SK-N-SH (cell line): ENCODE results near the gene ARHGDIA. TPM values are rescaled to one million over a fixed set of nuclear protein-coding genes. Genes with fewer than 3 reads are reported as not detected.

Experiments
- CTCF ChIA-PET: fragments of 300-600, 350-600 bp; formaldehyde crosslinking; extraction: SDS; loops from one replicate; lab custom pipeline; 2021; lab: Yijun Ruan, JAX
- POLR2A ChIA-PET: fragments of 350-600 bp; sonication (Branson Sonifier 250); formaldehyde crosslinking; extraction: SDS; loops from one replicate; lab custom pipeline; 2020; ENCODE audit warnings: antibody characterized with exemption, inconsistent platforms; lab: Yijun Ruan, JAX
- DNase-seq: peaks from one replicate; pipeline ENCODE4 v3.0.0; 2012
- H2AFZ ChIP-seq: fragments of 200-600 bp; sonication (generic); 2 replicates; pipeline ENCODE4 v1.8.1; 2016; ENCODE audit warnings: antibody characterized with exemption, mild to moderate bottlenecking, low read depth
- H3F3A ChIP-seq: fragments of 200-600 bp; sonication (generic); replicated peaks from 2 replicates; pipeline ENCODE3; 2016; ENCODE audit warnings: antibody characterized with exemption, mild to moderate bottlenecking; ENCODE audit not compliant: insufficient read depth
- H3K27ac ChIP-seq, 2 experiments: fragments of 200-500 bp in 1 of 2; fragments of 200-600 bp in 1 of 2; sonication (Bioruptor generic) in 1 of 2; sonication (generic), shearing (Covaris generic) in 1 of 2; 2 replicates each; pipeline versions ENCODE4 v1.5.1 to v1.6.1; 2014 to 2016; ENCODE audit warnings: low read depth in 2 of 2, inconsistent platforms in 1 of 2, low read length in 1 of 2, mild to moderate bottlenecking in 1 of 2, mixed read lengths in 1 of 2
- H3K27me3 ChIP-seq: fragments of 200-600 bp; sonication (generic), shearing (Covaris generic); 2 replicates; pipeline ENCODE4 v1.6.1; 2016; ENCODE audit warnings: mixed run types; ENCODE audit not compliant: insufficient read depth
- H3K36me3 ChIP-seq, 2 experiments: fragments of 200-500 bp in 1 of 2; fragments of 200-600 bp in 1 of 2; sonication (Bioruptor generic) in 1 of 2; sonication (generic) in 1 of 2; replicated peaks in 1 of 2; 2 replicates each; pipeline versions ENCODE3 to v1.5.1; 2014 to 2016; ENCODE audit warnings: low read length in 1 of 2, mild to moderate bottlenecking in 1 of 2; ENCODE audit not compliant: insufficient read depth in 2 of 2, control insufficient read depth in 1 of 2
- H3K4me1 ChIP-seq, 2 experiments: fragments of 200-500 bp in 1 of 2; fragments of 200-600 bp in 1 of 2; sonication (Bioruptor generic) in 1 of 2; sonication (generic), shearing (Covaris generic) in 1 of 2; 2 replicates each; pipeline versions ENCODE4 v1.5.1 to v1.6.1; 2014 to 2016; ENCODE audit warnings: low read depth in 1 of 2, low read length in 1 of 2, mixed run types in 1 of 2; ENCODE audit not compliant: insufficient read depth in 2 of 2, control insufficient read depth in 1 of 2
- H3K4me2 ChIP-seq: fragments of 200-600 bp; sonication (generic), shearing (Covaris generic); 2 replicates; pipeline ENCODE4 v1.6.1; 2017; ENCODE audit warnings: mixed run types
- H3K4me3 ChIP-seq, 2 experiments: fragments of 200-500 bp in 1 of 2; fragments of 200-600 bp in 1 of 2; sonication (Bioruptor generic) in 1 of 2; sonication (generic), shearing (Covaris generic) in 1 of 2; 2 replicates each; pipeline versions ENCODE4 v1.5.1 to v1.8.1; 2014 to 2016; ENCODE audit warnings: low read depth in 2 of 2, inconsistent platforms in 1 of 2, low read length in 1 of 2, mild to moderate bottlenecking in 1 of 2, mixed read lengths in 1 of 2, moderate library complexity in 1 of 2
- H3K79me2 ChIP-seq: fragments of 200-600 bp; sonication (generic); 2 replicates; pipeline ENCODE4 v1.8.1; 2017; ENCODE audit warnings: mild to moderate bottlenecking; ENCODE audit not compliant: insufficient read depth
- H3K9ac ChIP-seq: fragments of 200-600 bp; sonication (generic); 2 replicates; pipeline ENCODE4 v1.6.1; 2017; ENCODE audit warnings: mixed run types
- H3K9me2 ChIP-seq: fragments of 200-600 bp; sonication (generic); 2 replicates; pipeline ENCODE4 v1.6.1; 2017; ENCODE audit warnings: mixed run types
- H3K9me3 ChIP-seq: fragments of 200-600 bp; sonication (generic); 2 replicates; pipeline ENCODE4 v1.6.1; 2017; ENCODE audit warnings: mixed run types, mild to moderate bottlenecking, moderate library complexity
- H4K20me1 ChIP-seq: fragments of 200-600 bp; sonication (generic); 2 replicates; pipeline ENCODE4 v1.6.1; 2017; ENCODE audit warnings: mild to moderate bottlenecking, mixed run types; ENCODE audit not compliant: insufficient read depth
- FOXM1 ChIP-seq: IDR thresholded peaks from 2 replicates; pipeline ENCODE4 v1.4.0; 2012; ENCODE audit warnings: low read depth, mild to moderate bottlenecking
- MEF2A ChIP-seq: IDR thresholded peaks from 2 replicates; pipeline ENCODE4 v1.4.0; 2012; ENCODE audit warnings: low read depth, borderline replicate concordance
- RAD21 ChIP-seq: IDR thresholded peaks from 2 replicates; pipeline ENCODE4 v1.6.1; 2012; ENCODE audit warnings: mild to moderate bottlenecking, low read length
- SMC3 ChIP-seq: IDR thresholded peaks from 2 replicates; pipeline ENCODE4 v1.6.1; 2012; ENCODE audit warnings: low read depth, low read length, improper control_type of control experiment
- TCF12 ChIP-seq: IDR thresholded peaks from 2 replicates; pipeline ENCODE4 v1.4.0; 2012
- WGBS: methylation state at CpG from one replicate; pipeline ENCODE4 v1.1.6; 2017; ENCODE audit warnings: low lambda C conversion rate; 5-methylcytosine and 5-hydroxymethylcytosine counted together
- polyA plus RNA-seq, 3 experiments: library from polyadenylated mRNA; depleted of rRNA; stranded (reverse); fragments of >200 nt; gene quantifications; 2 replicates each; pipeline ENCODE4 v1.2.3, GENCODE V29; 2012
- TF ChIP-seq, protein P1 (sequence below): fragments of 200-600 bp; sonication (generic); IDR thresholded peaks from 2 replicates; pipeline ENCODE4 v1.6.1; 2017; ENCODE audit warnings: antibody characterized with exemption, mild to moderate bottlenecking, moderate library complexity
- TF ChIP-seq, protein P2 (sequence below): IDR thresholded peaks from 2 replicates; pipeline ENCODE4; 2012

Gene ARHGDIA
- polyA plus RNA-seq, 1 of the 3 experiments (the other 2 are of a cell fraction) = 385 TPM

DNA sequence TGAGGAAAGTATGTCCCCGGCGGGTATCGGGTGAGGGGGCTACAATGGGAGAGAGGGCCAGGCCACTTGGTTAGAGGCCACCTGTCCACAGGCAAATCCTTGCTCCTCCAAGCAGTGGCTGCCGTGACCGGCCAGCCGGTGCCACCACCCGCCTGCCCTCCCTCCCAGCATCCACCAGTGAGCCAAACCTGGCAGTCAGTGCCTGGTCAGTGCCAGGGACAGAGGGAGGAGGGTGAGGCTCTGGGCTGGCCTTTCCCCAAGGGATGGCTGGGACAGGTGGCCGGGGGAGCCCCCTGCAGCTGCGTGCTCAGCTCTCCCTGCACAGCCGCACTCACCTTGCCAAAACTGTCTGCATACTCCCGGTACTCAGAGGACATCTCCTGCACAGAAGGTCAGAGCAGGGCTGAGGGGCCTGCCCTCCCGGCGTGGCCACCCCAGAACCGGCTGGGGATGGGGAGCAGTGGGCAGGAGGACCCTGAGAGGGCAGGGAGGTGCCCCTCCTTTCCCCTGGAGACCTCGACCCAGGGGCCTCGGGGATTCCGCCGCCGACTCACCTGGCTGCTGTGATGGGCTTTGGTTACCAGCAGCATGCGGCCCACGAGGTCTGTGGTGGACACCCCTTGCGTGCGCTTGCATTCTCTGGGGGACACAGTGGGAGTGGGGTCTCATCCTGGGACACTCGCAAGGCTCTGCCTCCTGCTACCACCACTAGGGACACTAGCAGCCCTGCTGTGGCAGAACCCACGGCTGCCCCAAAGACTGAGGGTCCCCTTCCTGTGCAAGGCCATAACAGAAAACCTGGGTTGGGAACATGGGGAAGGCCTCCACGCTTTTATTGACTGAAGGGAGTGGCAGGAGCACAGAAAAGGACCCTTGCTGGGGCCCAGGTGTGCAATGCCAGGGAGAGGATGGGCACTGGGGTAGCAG, 36.3 kb upstream of the ARHGDIA start:
- H3K36me3 ChIP-seq = peaks cover 14 to 58% of the 10 kb centered on the region in 2 experiments
- no peak for DNase-seq
- peaks cover 8 to 15% of the 10 kb centered on the region in 2 experiments; a peak in 2 of 4 replicates for H3K4me1 ChIP-seq
- no peak overlapping the region for H3K4me3 ChIP-seq
- TF ChIP-seq TCF12 = no peak
- TF ChIP-seq SMC3 = no peak
- no peak for TF ChIP-seq MEF2A
- TF ChIP-seq FOXM1 = no peak
- TF ChIP-seq, protein P1, sequence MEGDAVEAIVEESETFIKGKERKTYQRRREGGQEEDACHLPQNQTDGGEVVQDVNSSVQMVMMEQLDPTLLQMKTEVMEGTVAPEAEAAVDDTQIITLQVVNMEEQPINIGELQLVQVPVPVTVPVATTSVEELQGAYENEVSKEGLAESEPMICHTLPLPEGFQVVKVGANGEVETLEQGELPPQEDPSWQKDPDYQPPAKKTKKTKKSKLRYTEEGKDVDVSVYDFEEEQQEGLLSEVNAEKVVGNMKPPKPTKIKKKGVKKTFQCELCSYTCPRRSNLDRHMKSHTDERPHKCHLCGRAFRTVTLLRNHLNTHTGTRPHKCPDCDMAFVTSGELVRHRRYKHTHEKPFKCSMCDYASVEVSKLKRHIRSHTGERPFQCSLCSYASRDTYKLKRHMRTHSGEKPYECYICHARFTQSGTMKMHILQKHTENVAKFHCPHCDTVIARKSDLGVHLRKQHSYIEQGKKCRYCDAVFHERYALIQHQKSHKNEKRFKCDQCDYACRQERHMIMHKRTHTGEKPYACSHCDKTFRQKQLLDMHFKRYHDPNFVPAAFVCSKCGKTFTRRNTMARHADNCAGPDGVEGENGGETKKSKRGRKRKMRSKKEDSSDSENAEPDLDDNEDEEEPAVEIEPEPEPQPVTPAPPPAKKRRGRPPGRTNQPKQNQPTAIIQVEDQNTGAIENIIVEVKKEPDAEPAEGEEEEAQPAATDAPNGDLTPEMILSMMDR = peak; percentile 25
- CTCF ChIA-PET = interaction anchor here (1.0 to 2.2 kb wide), 6 partner anchors 18 to 123 kb away, joined by 3 to 7 read pairs (median 4); partner anchors contain the start of gene MAFG
- H3K9me2 ChIP-seq = no peaks in the 10 kb centered on the region
- no peak overlapping the region for H3K9ac ChIP-seq
- H4K20me1 ChIP-seq = peaks cover 10% of the 10 kb centered on the region
- H3K79me2 ChIP-seq = peaks cover 7% of the 10 kb centered on the region; the same call in 1 of the 2 replicates
- H3K27me3 ChIP-seq = no peaks in the 10 kb centered on the region
- POLR2A ChIA-PET = no interaction called here
- no peak overlapping the region for H3K4me2 ChIP-seq
- H3F3A ChIP-seq = peaks cover 11% of the 10 kb centered on the region
- 93% methylated on average over 22 of the region's 26 CpGs for WGBS
- H3K9me3 ChIP-seq = no peaks in the 10 kb centered on the region
- no peak overlapping the region for H3K27ac ChIP-seq
- no peak overlapping the region for H2AFZ ChIP-seq

DNA sequence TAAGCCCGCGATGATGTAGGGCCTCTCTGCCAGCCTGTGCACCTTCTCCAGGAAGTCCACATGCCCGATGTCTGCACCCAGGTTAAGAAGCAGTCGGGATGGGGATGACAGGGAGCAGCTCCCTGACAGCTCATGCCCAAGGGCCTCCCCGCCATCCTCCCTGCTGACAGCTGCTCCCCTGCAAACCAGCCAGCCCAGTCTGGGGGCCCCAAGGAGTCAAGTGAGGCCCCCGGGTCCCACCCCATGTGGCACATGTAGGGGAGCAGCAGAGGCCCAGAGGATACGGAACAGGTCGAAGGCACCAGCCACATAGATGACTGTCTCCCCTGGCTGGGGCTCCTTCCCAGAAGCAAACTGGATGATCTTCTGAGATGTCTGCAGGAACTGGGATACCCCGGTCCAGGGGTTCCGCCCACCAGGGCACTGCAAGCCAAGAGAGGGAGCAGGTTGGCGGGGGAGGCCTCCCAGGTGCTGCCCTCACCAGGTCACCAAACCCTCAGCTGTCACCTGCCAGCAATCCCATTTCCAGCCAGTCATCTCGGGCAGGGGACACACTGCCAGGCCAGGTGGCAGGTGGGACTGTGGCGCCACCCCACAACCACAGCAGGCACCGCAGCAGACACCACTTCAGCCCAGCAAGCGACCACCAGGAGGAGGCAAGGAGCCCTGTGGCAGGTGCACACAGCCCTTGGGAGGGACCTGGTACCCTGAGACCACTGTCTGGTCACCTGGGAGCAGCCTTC, 35.5 kb upstream of the ARHGDIA start:
- no peak overlapping the region for H2AFZ ChIP-seq
- peak; percentile 13; the same call in 1 of the 2 replicates for TF ChIP-seq RAD21
- TF ChIP-seq, protein P2, sequence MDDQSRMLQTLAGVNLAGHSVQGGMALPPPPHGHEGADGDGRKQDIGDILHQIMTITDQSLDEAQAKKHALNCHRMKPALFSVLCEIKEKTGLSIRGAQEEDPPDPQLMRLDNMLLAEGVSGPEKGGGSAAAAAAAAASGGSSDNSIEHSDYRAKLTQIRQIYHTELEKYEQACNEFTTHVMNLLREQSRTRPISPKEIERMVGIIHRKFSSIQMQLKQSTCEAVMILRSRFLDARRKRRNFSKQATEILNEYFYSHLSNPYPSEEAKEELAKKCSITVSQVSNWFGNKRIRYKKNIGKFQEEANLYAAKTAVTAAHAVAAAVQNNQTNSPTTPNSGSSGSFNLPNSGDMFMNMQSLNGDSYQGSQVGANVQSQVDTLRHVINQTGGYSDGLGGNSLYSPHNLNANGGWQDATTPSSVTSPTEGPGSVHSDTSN = no peak
- WGBS = 85% methylated on average over 7 of the region's 15 CpGs

More for the DNA sequence above, 35.5 kb upstream of the ARHGDIA start:
- Histone ChIP-seq H3F3A (peaks cover 7% of the 10 kb centered on the region), H3K4me1 (peaks cover 8 to 18% of the 10 kb centered on the region in 2 experiments; a peak in 2 of 4 replicates), H3K27ac (no peak overlapping the region), H3K9me2 (no peaks in the 10 kb centered on the region), H3K4me2 (no peak overlapping the region), H3K36me3 (peaks cover 7 to 50% of the 10 kb centered on the region in 2 experiments), H3K27me3 (no peaks in the 10 kb centered on the region), H3K79me2 (peaks cover 7% of the 10 kb centered on the region; the same call in 1 of the 2 replicates), H3K9me3 (no peaks in the 10 kb centered on the region), H3K9ac (no peak overlapping the region), H3K4me3 (no peak overlapping the region), H4K20me1 (peaks cover 6% of the 10 kb centered on the region)
- POLR2A ChIA-PET = no interaction called here
- CTCF ChIA-PET = interaction anchor here (1.0 to 2.2 kb wide), 7 partner anchors 18 to 123 kb away, joined by 3 to 7 read pairs (median 5); partner anchors contain the start of gene MAFG
- no peak for DNase-seq
